Endothelial cell (in vitro differentiated cells): ENCODE measurements around the gene LACRT. TPM values are rescaled to one million over a fixed set of nuclear protein-coding genes. Genes with fewer than 3 reads are reported as not detected.
"Not testable (repeated sequence)": the region's sequence is repeated elsewhere in the genome, so short reads cannot be mapped to it uniquely, and the experiment has no call there.

Source experiments
- DNase-seq: peaks from one replicate; pipeline ENCODE4 v3.0.0; 2021; ENCODE audit warnings: low spot score
- H3K27ac Mint-ChIP-seq: one replicate; pipeline ENCODE4 v1.8.0; 2021; ENCODE audit warnings: mixed read lengths, inconsistent platforms; ENCODE audit not compliant: unreplicated experiment
- H3K27me3 Mint-ChIP-seq: one replicate; pipeline ENCODE4 v1.8.0; 2021; ENCODE audit warnings: mild to moderate bottlenecking, moderate library complexity, mixed read lengths, inconsistent platforms; ENCODE audit not compliant: unreplicated experiment
- H3K36me3 Mint-ChIP-seq: one replicate; pipeline ENCODE4 v1.8.0; 2021; ENCODE audit warnings: mild to moderate bottlenecking, low read depth, mixed read lengths, inconsistent platforms; ENCODE audit not compliant: unreplicated experiment
- H3K4me1 Mint-ChIP-seq: one replicate; pipeline ENCODE4 v1.8.0; 2021; ENCODE audit warnings: mild to moderate bottlenecking, mixed read lengths, inconsistent platforms; ENCODE audit not compliant: unreplicated experiment
- H3K4me3 Mint-ChIP-seq: one replicate; pipeline ENCODE4 v1.8.0; 2021; ENCODE audit warnings: mild to moderate bottlenecking, mixed read lengths, inconsistent platforms; ENCODE audit not compliant: unreplicated experiment
- H3K9me3 Mint-ChIP-seq: one replicate; pipeline ENCODE4 v1.8.0; 2021; ENCODE audit warnings: mixed read lengths, inconsistent platforms; ENCODE audit not compliant: unreplicated experiment
- CTCF ChIP-seq: fragments of 200-600 bp; sonication (generic); IDR thresholded peaks from one replicate; pipeline ENCODE4 v1.5.0; 2021; ENCODE audit warnings: antibody characterized with exemption; ENCODE audit not compliant: unreplicated experiment
- total RNA-seq: library from RNA; stranded (reverse); fragmentation: NEBNext Ultra II Directional; extraction: Animal tissue kit (Norgen Biotek cat#: 25700); gene quantifications from one replicate; pipeline ENCODE4 v1.2.1, GENCODE V29; 2021; ENCODE audit not compliant: unreplicated experiment

LACRT gene
- total RNA-seq, 1 donor from 2014 or later = not detected

GRCh38 chr12:54648265-54648664 lies 13.6 kb upstream of the LACRT start, which contains the start of gene DCD:
DCD (minus strand) TSS chr12:54648365; CDS start chr12:54648303, 62 bp downstream.
- H3K27me3 Mint-ChIP-seq = peaks cover 4% of the 10 kb centered on the region
- H3K4me1 Mint-ChIP-seq = peaks cover 7% of the 10 kb centered on the region
- H3K27ac Mint-ChIP-seq = no peak within 1 kb of the TSS
- no peaks in the 10 kb centered on the region for H3K36me3 Mint-ChIP-seq
- H3K4me3 Mint-ChIP-seq = no peak within 1 kb of the TSS
- no peak for TF ChIP-seq CTCF
- no peak for DNase-seq
- no peaks in the 10 kb centered on the region for H3K9me3 Mint-ChIP-seq

DNA sequence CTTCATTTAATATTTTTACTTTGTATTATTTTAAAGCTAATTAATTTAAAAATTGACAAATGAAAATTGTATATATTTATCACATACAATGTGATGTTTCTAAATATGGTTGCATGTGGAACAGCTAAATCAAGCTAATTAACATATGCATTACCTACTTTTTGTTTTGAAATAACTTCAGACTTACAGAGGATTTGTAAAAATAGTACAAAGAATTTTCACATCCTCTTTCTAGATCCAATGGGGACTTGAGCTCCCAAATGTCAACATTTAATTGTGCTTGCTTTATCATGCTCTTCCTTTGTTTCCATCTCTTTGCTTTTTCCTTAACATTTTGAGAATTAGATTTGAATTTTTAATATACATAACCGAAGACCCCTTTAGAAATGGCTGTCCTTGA lies 6.9 kb upstream of the LACRT start:
- TF ChIP-seq CTCF = no peak
- Mint-ChIP-seq H3K4me3 (no peak overlapping the region), H3K27me3 (no peaks in the 10 kb centered on the region), H3K36me3 (no peaks in the 10 kb centered on the region), H3K4me1 (no peaks in the 10 kb centered on the region), H3K9me3 (no peaks in the 10 kb centered on the region), H3K27ac (no peak overlapping the region)
- DNase-seq = no peak

DNA sequence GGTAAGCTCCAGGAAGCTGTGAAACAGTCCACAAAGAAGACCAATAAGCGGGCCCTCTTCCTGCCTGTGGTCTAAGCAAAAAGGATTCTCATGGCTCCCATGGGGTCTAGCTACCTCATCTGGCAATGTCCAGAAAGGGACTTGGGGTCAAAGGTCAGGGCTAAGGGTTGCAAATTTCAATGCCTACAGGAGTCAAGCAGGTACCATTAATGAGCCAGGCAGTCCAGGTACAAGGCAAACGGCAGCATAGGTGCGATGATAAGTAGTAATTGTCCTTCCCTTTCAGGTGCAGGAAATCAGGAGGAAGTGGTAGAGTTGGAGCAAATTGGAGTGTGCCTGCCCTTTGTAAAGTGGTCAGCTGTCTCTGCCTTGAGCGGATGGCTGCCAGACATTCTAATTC lies 6.4 kb upstream of the LACRT start:
- Mint-ChIP-seq H3K27me3 (no peaks in the 10 kb centered on the region), H3K4me1 (no peaks in the 10 kb centered on the region), H3K36me3 (no peaks in the 10 kb centered on the region), H3K9me3 (no peaks in the 10 kb centered on the region), H3K4me3 (no peak overlapping the region), H3K27ac (no peak overlapping the region)
- no peak for TF ChIP-seq CTCF
- no peak for DNase-seq

DNA sequence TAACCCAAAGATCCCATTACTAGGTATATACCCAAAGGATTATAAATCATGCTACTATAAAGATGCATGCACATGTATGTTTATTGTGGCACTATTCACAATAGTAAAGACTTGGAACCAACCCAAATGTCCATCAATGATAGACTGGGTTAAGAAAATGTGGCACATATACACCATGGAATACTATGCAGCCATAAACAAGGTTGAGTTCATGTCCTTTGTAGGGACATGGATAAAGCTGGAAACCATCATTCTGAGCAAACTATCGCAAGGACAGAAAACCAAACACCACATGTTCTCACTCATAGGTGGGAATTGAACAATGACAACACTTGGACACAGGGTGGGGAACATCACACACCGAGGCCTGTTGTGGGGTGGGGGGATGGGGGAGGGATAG lies 4.4 kb upstream of the LACRT start:
- not testable (repeated sequence) for H3K27ac Mint-ChIP-seq, H3K27me3 Mint-ChIP-seq, H3K9me3 Mint-ChIP-seq, H3K4me3 Mint-ChIP-seq, H3K36me3 Mint-ChIP-seq, H3K4me1 Mint-ChIP-seq, DNase-seq

- Mint-ChIP-seq H3K4me1 (no peaks in the 10 kb centered on the region), H3K4me3 (no peak overlapping the region), H3K27me3 (peaks cover 10% of the 10 kb centered on the region), H3K9me3 (peaks cover 9% of the 10 kb centered on the region), H3K36me3 (peaks cover 5% of the 10 kb centered on the region), H3K27ac (no peak overlapping the region)
- DNase-seq = no peak
- no peak for TF ChIP-seq CTCF
Observed at GRCh38 chr12:54631988-54632728, 2.5 kb downstream of the LACRT start.
